Kidney epithelial cell (primary cell): ENCODE results near the gene TAGLN2. TPM values are rescaled to one million over a fixed set of nuclear protein-coding genes. Genes with fewer than 3 reads are reported as not detected.

Experiments used
- DNase-seq: peaks from one replicate; pipeline ENCODE4 v3.0.0-alpha.2; 2010; ENCODE audit warnings: low read depth
- H3K27me3 ChIP-seq: 2 replicates; pipeline ENCODE4 v1.6.0; 2011; ENCODE audit warnings: low read length; ENCODE audit not compliant: control insufficient read depth, insufficient read depth
- H3K36me3 ChIP-seq: 2 replicates; pipeline ENCODE4 v1.5.1; 2011; ENCODE audit warnings: low read length; ENCODE audit not compliant: control insufficient read depth, insufficient read depth
- H3K4me3 ChIP-seq: 2 replicates; pipeline ENCODE4 v1.5.1; 2011; ENCODE audit warnings: low read depth, mild to moderate bottlenecking, control low read depth, low read length
- total RNA-seq: library from RNA; depleted of rRNA; stranded (reverse); fragments of >200 nt; gene quantifications from 2 replicates; pipeline ENCODE4 v1.2.3, GENCODE V29; 2015
- TF ChIP-seq, protein P1 (sequence below): IDR thresholded peaks from 2 replicates; pipeline ENCODE4 v1.5.1; 2011; ENCODE audit warnings: mild to moderate bottlenecking, moderate library complexity, low read length, control low read depth, inconsistent platforms; ENCODE audit not compliant: insufficient read depth, poor library complexity, severe bottlenecking

The TAGLN2 gene
- total RNA-seq, 1 donor from 2014 or later: 719 TPM

- Histone ChIP-seq H3K4me3 (no peak overlapping the region), H3K36me3 (no peaks in the 10 kb centered on the region), H3K27me3 (peaks cover 4% of the 10 kb centered on the region)
- TF ChIP-seq, protein P1, sequence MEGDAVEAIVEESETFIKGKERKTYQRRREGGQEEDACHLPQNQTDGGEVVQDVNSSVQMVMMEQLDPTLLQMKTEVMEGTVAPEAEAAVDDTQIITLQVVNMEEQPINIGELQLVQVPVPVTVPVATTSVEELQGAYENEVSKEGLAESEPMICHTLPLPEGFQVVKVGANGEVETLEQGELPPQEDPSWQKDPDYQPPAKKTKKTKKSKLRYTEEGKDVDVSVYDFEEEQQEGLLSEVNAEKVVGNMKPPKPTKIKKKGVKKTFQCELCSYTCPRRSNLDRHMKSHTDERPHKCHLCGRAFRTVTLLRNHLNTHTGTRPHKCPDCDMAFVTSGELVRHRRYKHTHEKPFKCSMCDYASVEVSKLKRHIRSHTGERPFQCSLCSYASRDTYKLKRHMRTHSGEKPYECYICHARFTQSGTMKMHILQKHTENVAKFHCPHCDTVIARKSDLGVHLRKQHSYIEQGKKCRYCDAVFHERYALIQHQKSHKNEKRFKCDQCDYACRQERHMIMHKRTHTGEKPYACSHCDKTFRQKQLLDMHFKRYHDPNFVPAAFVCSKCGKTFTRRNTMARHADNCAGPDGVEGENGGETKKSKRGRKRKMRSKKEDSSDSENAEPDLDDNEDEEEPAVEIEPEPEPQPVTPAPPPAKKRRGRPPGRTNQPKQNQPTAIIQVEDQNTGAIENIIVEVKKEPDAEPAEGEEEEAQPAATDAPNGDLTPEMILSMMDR: no peak
- peak; percentile 14 for DNase-seq
Observed at GRCh38 chr1:159959451-159959850, 34.1 kb upstream of the TAGLN2 start.

DNA sequence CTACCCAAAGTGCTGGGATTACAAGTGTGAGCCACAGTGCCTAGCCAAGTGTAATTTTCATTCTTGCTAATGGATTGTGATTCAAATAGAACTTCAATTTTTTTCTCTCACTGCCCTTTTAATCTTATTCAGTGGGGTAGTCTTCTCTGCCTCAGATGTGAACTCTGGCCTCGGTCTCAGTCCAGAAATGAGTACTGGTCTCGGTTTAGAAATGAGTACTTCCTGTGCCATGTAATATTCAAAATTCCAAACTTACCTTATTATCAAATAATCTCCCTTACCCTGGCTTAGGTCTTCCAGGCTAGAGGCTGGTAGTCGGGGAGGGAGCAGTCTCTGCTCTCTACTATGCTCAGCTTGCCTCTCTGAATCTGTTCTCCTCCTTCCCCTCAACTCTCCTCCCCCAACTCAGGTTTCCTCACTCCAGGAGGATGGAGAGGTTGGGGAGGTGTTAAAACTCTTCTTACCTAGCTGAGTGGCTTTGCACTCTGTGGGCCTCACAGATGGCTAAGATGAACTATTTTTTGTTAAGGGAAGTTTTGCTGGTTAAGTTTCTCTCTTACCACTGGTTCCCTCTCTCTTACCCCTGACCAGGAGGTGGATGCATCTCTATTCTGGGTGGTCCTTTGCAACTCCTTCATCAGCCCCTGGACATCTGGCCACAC lies 33.5 kb upstream of the TAGLN2 start:
- TF ChIP-seq, protein P1: no peak
- DNase-seq: no peak
- Histone ChIP-seq H3K4me3 (no peak overlapping the region), H3K27me3 (peaks cover 4% of the 10 kb centered on the region), H3K36me3 (no peaks in the 10 kb centered on the region)

GRCh38 chr1:159957824-159958268 lies 32.5 kb upstream of the TAGLN2 start:
- H3K27me3 ChIP-seq: peaks cover 5% of the 10 kb centered on the region
- DNase-seq: no peak
- H3K36me3 ChIP-seq: no peaks in the 10 kb centered on the region
- TF ChIP-seq, protein P1: no peak
- no peak overlapping the region for H3K4me3 ChIP-seq

GRCh38 chr1:159955456-159955855 lies 30.1 kb upstream of the TAGLN2 start:
- Histone ChIP-seq H3K4me3 (no peak overlapping the region), H3K36me3 (no peaks in the 10 kb centered on the region), H3K27me3 (peaks cover 9% of the 10 kb centered on the region)
- TF ChIP-seq, protein P1: no peak
- DNase-seq: no peak

- TF ChIP-seq, protein P1: no peak
- peaks cover 10% of the 10 kb centered on the region for H3K27me3 ChIP-seq
- H3K4me3 ChIP-seq: no peak within 1 kb of the TSS
- H3K36me3 ChIP-seq: no peaks in the 10 kb centered on the region
- no peak for DNase-seq
Observed at GRCh38 chr1:159953536-159954515, 28.5 kb upstream of the TAGLN2 start, which contains the start of gene SLAMF9. Gene SLAMF9 (minus strand): TSS chr1:159954237. CDS start chr1:159954137, 100 bp downstream.
